Measurements from ENCODE around the gene KASH5. TPM values are rescaled to one million over a fixed set of nuclear protein-coding genes. Genes with fewer than 3 reads are reported as not detected.
A peak's percentile ranks its signal among the peaks of the same experiment; 100 is the strongest.

KASH5 gene
- total and polyA plus RNA-seq, 2 of the 4 experiments (the other 2 are of a cell fraction), result not detected

DNA sequence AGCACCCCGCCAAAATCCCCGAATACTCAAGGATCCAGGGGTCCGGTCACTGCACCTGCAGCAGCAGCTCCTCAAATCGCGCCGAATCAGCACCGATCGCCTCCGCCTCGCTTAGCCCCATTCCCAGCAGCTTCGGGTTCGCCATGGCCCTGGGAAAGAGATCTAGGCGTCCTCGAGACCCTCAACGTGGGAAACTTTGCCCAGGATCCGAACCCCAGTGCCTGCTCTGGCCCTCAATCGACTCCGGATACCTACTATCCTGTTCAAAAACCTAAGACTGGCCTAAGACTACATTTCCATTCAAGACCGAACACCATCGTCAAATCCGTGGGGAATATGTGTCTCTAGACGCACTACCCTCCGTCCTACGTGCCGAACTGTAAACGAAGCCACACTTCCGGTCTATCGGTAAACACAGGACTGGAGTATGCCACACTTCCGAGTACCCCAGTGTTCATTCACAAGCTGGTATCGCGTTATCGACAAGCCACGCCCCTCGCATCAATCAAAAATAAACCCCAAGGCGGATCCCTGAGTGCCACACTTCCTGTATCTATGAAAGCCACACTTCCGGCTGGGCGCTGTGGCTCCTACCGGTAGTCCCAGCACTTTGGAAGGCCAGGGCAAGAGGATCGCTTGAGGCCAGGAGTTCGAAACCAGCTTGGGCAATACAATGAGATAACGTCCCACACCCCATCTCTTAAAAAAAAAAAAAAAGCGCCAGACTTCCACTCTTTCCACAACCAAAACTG is 63.6 kb downstream of the KASH5 start, which contains the start of gene PIH1D1:
TSS of gene PIH1D1 (minus strand) at position 385 of the 752 bp plus-strand sequence. CDS start at position 145, 240 bp downstream.
- Histone ChIP-seq H3K4me2 (ENCODE audit: low read depth, low read length) (peak within 1 kb of the TSS; percentile 63), H3K18ac (ENCODE audit: low read depth, low read length) (peak within 1 kb of the TSS; percentile 3; the same call in 1 of the 2 replicates), H3K9ac (ENCODE audit: low read depth, low read length) (peak within 1 kb of the TSS; percentile 72), H3K14ac (replicated peaks; ENCODE audit: low read depth, low read length) (peak within 1 kb of the TSS; percentile 89), H2BK120ac (ENCODE audit: low read depth, low read length) (no peak within 1 kb of the TSS), H2BK5ac (ENCODE audit: low read depth, low read length, poor library complexity, severe bottlenecking) (peak within 1 kb of the TSS; percentile 82), H2AFZ (replicated peaks; ENCODE audit: low read length, poor library complexity) (peak within 1 kb of the TSS; percentile 100), H3K27ac (ENCODE audit: insufficient read depth, low read length) (peak within 1 kb of the TSS; percentile 87), H3K23ac (ENCODE audit: low read depth, low read length) (peak within 1 kb of the TSS; percentile 63), H2BK20ac (ENCODE audit: low read depth, low read length) (no peak within 1 kb of the TSS), H3K27me3 (ENCODE audit: control insufficient read depth, insufficient read depth, low read length) (no peaks in the 10 kb centered on the region), H3K36me3 (ENCODE audit: control insufficient read depth, insufficient read depth, low read length) (peaks cover 4% of the 10 kb centered on the region), H2AK5ac (ENCODE audit: low read depth, low read length) (peak within 1 kb of the TSS; percentile 97), H2AK9ac (replicated peaks; ENCODE audit: low read depth, low read length, poor library complexity) (peak within 1 kb of the TSS; percentile 96), H3K4me1 (ENCODE audit: control insufficient read depth, insufficient read depth, low read length) (peaks cover 2% of the 10 kb centered on the region; the same call in 1 of the 2 replicates), H2BK15ac (ENCODE audit: low read depth, low read length) (no peak within 1 kb of the TSS), H3K4me3 (ENCODE audit: insufficient read depth, low read depth, low read length) (peak within 1 kb of the TSS; percentile 56), H4K8ac (ENCODE audit: low read depth in 2 of 2, low read length in 2 of 2) (peak within 1 kb of the TSS; percentile 95 to 98), H4K5ac (ENCODE audit: low read depth, low read length) (peak within 1 kb of the TSS; percentile 30), H4K20me1 (ENCODE audit: insufficient read depth, low read length) (peaks cover 3% of the 10 kb centered on the region; the same call in 1 of the 2 replicates), H4K91ac (ENCODE audit: insufficient read depth, low read depth, low read length) (peak within 1 kb of the TSS; percentile 75; the same call in 1 of the 2 replicates), H3K79me1 (ENCODE audit: low read depth in 1 of 2, low read length in 2 of 2) (peaks cover 23 to 58% of the 10 kb centered on the region in 2 experiments), H3K9me1 (ENCODE audit: insufficient read depth, low read length) (peaks cover 11% of the 10 kb centered on the region), H3K4ac (ENCODE audit: low read depth, low read length) (peak within 1 kb of the TSS; percentile 78), H3K56ac (ENCODE audit: extremely low read depth, insufficient read depth, low read length) (peak within 1 kb of the TSS; percentile 79), H3K9me3 (ENCODE audit: control insufficient read depth, insufficient read depth, low read length) (no peaks in the 10 kb centered on the region)
- ChIA-PET CTCF (no interaction called here), POLR2A (ENCODE audit: unreplicated experiment) (interaction anchor here (0.5 kb wide), 1 partner anchor 20 kb away, joined by 6 read pairs; no protein-coding TSS in a partner anchor)
- intact Hi-C loops (cut with micrococcal nuclease), result no loop called here
- peak; percentile 99 for DNase-seq
- dilution Hi-C loops (cut with HindIII; ENCODE audit: low sequenced_read_pairs, unreplicated experiment), result no loop called here
- 0% methylated on average over 20 of the region's 42 CpGs; no CpG with 5 or more reads in 1 of the 2 experiments for WGBS, 2 experiments (ENCODE audit: extremely low coverage in 2 of 2, insufficient read length in 1 of 2)
- BruUV-seq (replicated peaks), result no TSS peak
- peak; percentile 71 for ATAC-seq (ENCODE audit: low read depth)
- in situ Hi-C loops (cut with MboI; ENCODE audit: low sequenced_read_pairs), result no loop called here
- 0 out of 2 replicates have a peak, but pooled peaks have one; percentile 8 for TF ChIP-seq USF2 (IDR thresholded peaks at IDR 0.05; ENCODE audit: low read depth, low read length)
- TF ChIP-seq NFE2L2 (IDR thresholded peaks at IDR 0.05; ENCODE audit: low read depth, low read length), result no peak
- TF ChIP-seq FOS (IDR thresholded peaks at IDR 0.05; ENCODE audit: low read depth, low read length), result no peak
- no peak for TF ChIP-seq MXI1 (IDR thresholded peaks at IDR 0.05; ENCODE audit: borderline replicate concordance, low read depth, low read length)
- TF ChIP-seq CEBPB (IDR thresholded peaks at IDR 0.05; ENCODE audit: low read depth, low read length), result no peak
- no peak for TF ChIP-seq MAFK (IDR thresholded peaks at IDR 0.05; ENCODE audit: low read depth, low read length)
- TF ChIP-seq RCOR1 (IDR thresholded peaks at IDR 0.05; ENCODE audit: insufficient replicate concordance, low read length), result peak; percentile 88
- no peak for TF ChIP-seq BHLHE40 (IDR thresholded peaks at IDR 0.05; ENCODE audit: low read depth, low read length)
- peak; percentile 84 for TF ChIP-seq POLR2A (IDR thresholded peaks at IDR 0.05; ENCODE audit: low read depth, low read length)
- no peak for TF ChIP-seq RAD21 (IDR thresholded peaks at IDR 0.05; ENCODE audit: low read length)
- peak; percentile 68; the same call in 1 of the 2 replicates for TF ChIP-seq MAZ (IDR thresholded peaks at IDR 0.05; ENCODE audit: borderline replicate concordance, low read depth, low read length)
- TF ChIP-seq, protein P1, sequence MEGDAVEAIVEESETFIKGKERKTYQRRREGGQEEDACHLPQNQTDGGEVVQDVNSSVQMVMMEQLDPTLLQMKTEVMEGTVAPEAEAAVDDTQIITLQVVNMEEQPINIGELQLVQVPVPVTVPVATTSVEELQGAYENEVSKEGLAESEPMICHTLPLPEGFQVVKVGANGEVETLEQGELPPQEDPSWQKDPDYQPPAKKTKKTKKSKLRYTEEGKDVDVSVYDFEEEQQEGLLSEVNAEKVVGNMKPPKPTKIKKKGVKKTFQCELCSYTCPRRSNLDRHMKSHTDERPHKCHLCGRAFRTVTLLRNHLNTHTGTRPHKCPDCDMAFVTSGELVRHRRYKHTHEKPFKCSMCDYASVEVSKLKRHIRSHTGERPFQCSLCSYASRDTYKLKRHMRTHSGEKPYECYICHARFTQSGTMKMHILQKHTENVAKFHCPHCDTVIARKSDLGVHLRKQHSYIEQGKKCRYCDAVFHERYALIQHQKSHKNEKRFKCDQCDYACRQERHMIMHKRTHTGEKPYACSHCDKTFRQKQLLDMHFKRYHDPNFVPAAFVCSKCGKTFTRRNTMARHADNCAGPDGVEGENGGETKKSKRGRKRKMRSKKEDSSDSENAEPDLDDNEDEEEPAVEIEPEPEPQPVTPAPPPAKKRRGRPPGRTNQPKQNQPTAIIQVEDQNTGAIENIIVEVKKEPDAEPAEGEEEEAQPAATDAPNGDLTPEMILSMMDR (conservative IDR thresholded peaks at IDR 0.05; ENCODE audit: low read depth, low read length), result no peak
- no peak for TF ChIP-seq CHD1 (IDR thresholded peaks at IDR 0.05; ENCODE audit: low read depth, low read length)
- TF ChIP-seq RFX5 (IDR thresholded peaks at IDR 0.05; ENCODE audit: low read depth, low read length), result no peak

All from IMR-90 (cell line).